ENCODE data around the gene SFSWAP.

Gene SFSWAP

GRCh38 chr12:131758016-131758739 lies 47.3 kb downstream of the SFSWAP start:
- TF ChIP-seq CTCF (IDR thresholded peaks at IDR 0.05; ENCODE audit: low read length, missing control alignments): no peak
- no peak for DNase-seq (ENCODE audit: low read depth)

GRCh38 chr12:131759176-131759575 lies 48.3 kb downstream of the SFSWAP start:
- H3K4me3 ChIP-seq (replicated peaks; ENCODE audit: low read depth, low read length): no peak overlapping the region
- TF ChIP-seq CTCF (IDR thresholded peaks at IDR 0.05; ENCODE audit: low read length, missing control alignments): no peak
- DNase-seq (ENCODE audit: low read depth): no peak

More at GRCh38 chr12:131758016-131758739, 47.3 kb downstream of the SFSWAP start:
- no peak overlapping the region for H3K4me3 ChIP-seq (replicated peaks; ENCODE audit: low read depth, low read length)

- H3K4me3 ChIP-seq (replicated peaks; ENCODE audit: low read depth, low read length): no peak overlapping the region
- no peak for TF ChIP-seq CTCF (IDR thresholded peaks at IDR 0.05; ENCODE audit: low read length, missing control alignments)
- no peak for DNase-seq (ENCODE audit: low read depth)
These were observed 50.7 kb downstream of the SFSWAP start for GRCh38 chr12:131761638-131762037.

GRCh38 chr12:131764738-131765137 lies 53.8 kb downstream of the SFSWAP start:
- DNase-seq (ENCODE audit: low read depth): no peak
- no peak overlapping the region for H3K4me3 ChIP-seq (replicated peaks; ENCODE audit: low read depth, low read length)
- no peak for TF ChIP-seq CTCF (IDR thresholded peaks at IDR 0.05; ENCODE audit: low read length, missing control alignments)

- DNase-seq (ENCODE audit: low read depth): no peak
- H3K4me3 ChIP-seq (replicated peaks; ENCODE audit: low read depth, low read length): no peak overlapping the region
- TF ChIP-seq CTCF (IDR thresholded peaks at IDR 0.05; ENCODE audit: low read length, missing control alignments): no peak
These were observed 55.1 kb downstream of the SFSWAP start for GRCh38 chr12:131765961-131766360.

GRCh38 chr12:131766382-131767107 lies 55.7 kb downstream of the SFSWAP start:
- no peak for DNase-seq (ENCODE audit: low read depth)
- no peak for TF ChIP-seq CTCF (IDR thresholded peaks at IDR 0.05; ENCODE audit: low read length, missing control alignments)
- no peak overlapping the region for H3K4me3 ChIP-seq (replicated peaks; ENCODE audit: low read depth, low read length)

Data from fibroblast of pulmonary artery (primary cell).